GM12878 (cell line): ENCODE measurements around the gene GBGT1. TPM values are rescaled to one million over a fixed set of nuclear protein-coding genes. Genes with fewer than 3 reads are reported as not detected.
"Not testable (repeated sequence)": the region's sequence is repeated elsewhere in the genome, so short reads cannot be mapped to it uniquely, and the experiment has no call there.

Experiments used
- ATAC-seq: fragments of 200-7000 bp; cut with Tn5 transposase; 3 replicates; pipeline ENCODE4 v1.9.1; 2020; ENCODE audit warnings: mild to moderate bottlenecking, moderate library complexity
- BruUV-seq: library from RNA; stranded (reverse); fragments of 400-500 nt; replicated peaks from 2 replicates; lab custom pipeline; 2021; lab: Mats Ljungman, UMichigan
- CTCF ChIA-PET: fragments of 300-600 bp; sonication (Branson Sonifier 250); formaldehyde crosslinking; extraction: SDS; loops from one replicate; lab custom pipeline; 2021; ENCODE audit warnings: inconsistent platforms; lab: Yijun Ruan, JAX
- POLR2A ChIA-PET: fragments of 350-600 bp; formaldehyde crosslinking; extraction: SDS; loops from one replicate; lab custom pipeline; 2021; ENCODE audit warnings: inconsistent platforms; lab: Charles Lee
- RAD21 ChIA-PET: fragments of 300-600 bp; sonication (Branson Sonifier 250); formaldehyde crosslinking; loops from one replicate; lab custom pipeline; 2023; ENCODE audit warnings: antibody characterized with exemption; ENCODE audit not compliant: unreplicated experiment; lab: Charles Lee
- SMC1A ChIA-PET: fragments of 300-600 bp; sonication (Branson Sonifier 250); formaldehyde crosslinking; loops from one replicate; lab custom pipeline; 2023; ENCODE audit not compliant: unreplicated experiment, uncharacterized antibody; lab: Charles Lee
- DNase-seq: peaks from one replicate; pipeline ENCODE4 v3.0.0-alpha.2; 2011; ENCODE audit warnings: low read depth, low spot score
- FAIRE-seq: peaks from 3 replicates; lab custom pipeline; 2011; peaks lifted over from hg19 to GRCh38; lab: Jason Lieb, UNC
- H2AFZ ChIP-seq: 2 replicates; pipeline ENCODE4 v1.6.0; 2011; ENCODE audit warnings: low read depth, low read length, control low read depth; ENCODE audit not compliant: control insufficient read depth
- H3K27ac ChIP-seq: 2 replicates; pipeline ENCODE4 v1.5.1; 2011; ENCODE audit warnings: control low read depth; ENCODE audit not compliant: control insufficient read depth, insufficient read depth
- H3K27me3 ChIP-seq, 2 experiments: replicated peaks in 1 of 2; 2 replicates each; pipeline versions ENCODE4 v1.6.0 to v1.6.1; 2011; ENCODE audit warnings: low read length in 1 of 2; ENCODE audit not compliant: control insufficient read depth in 2 of 2, insufficient read depth in 2 of 2
- H3K36me3 ChIP-seq, 2 experiments: 2 replicates each; pipeline ENCODE4 v1.5.1; 2011; ENCODE audit warnings: low read length in 1 of 2; ENCODE audit not compliant: control insufficient read depth in 2 of 2, insufficient read depth in 2 of 2
- H3K4me1 ChIP-seq: 2 replicates; pipeline ENCODE4 v1.6.1; 2011; ENCODE audit warnings: mild to moderate bottlenecking, low read length, moderate library complexity, mixed read lengths; ENCODE audit not compliant: control insufficient read depth, insufficient read depth
- H3K4me2 ChIP-seq: 2 replicates; pipeline ENCODE4 v1.6.0; 2011; ENCODE audit warnings: control low read depth; ENCODE audit not compliant: control insufficient read depth, insufficient read depth
- H3K4me3 ChIP-seq: fragments of 200-600 bp; sonication (generic); 2 replicates; pipeline ENCODE4 v1.5.1; 2016
- H3K79me2 ChIP-seq: 2 replicates; pipeline ENCODE4 v1.6.0; 2011; ENCODE audit warnings: low read length; ENCODE audit not compliant: control insufficient read depth, insufficient read depth
- H3K9ac ChIP-seq: 2 replicates; pipeline ENCODE4 v1.8.0; 2011; ENCODE audit warnings: low read length, control low read depth, mixed read lengths; ENCODE audit not compliant: control insufficient read depth, insufficient read depth
- H3K9me3 ChIP-seq: replicated peaks from 3 replicates; pipeline ENCODE4 v1.5.1; 2011; ENCODE audit warnings: mild to moderate bottlenecking, low read length; ENCODE audit not compliant: control insufficient read depth, insufficient read depth
- H4K20me1 ChIP-seq: 2 replicates; pipeline ENCODE4 v1.6.0; 2011; ENCODE audit not compliant: control insufficient read depth, insufficient read depth
- LARP7 ChIP-seq: fragments of 450-650 bp; IDR thresholded peaks from 2 replicates; pipeline ENCODE4 v1.6.1; 2017; ENCODE audit warnings: mild to moderate bottlenecking
- POLR2A ChIP-seq: IDR thresholded peaks from 2 replicates; pipeline ENCODE4 v1.6.1; 2011; ENCODE audit warnings: low read depth, mild to moderate bottlenecking, low read length
- SREBF1 ChIP-seq: IDR thresholded peaks from 2 replicates; pipeline ENCODE4 v1.6.1; 2012; ENCODE audit warnings: mild to moderate bottlenecking, low read length
- ZNF622 ChIP-seq: fragments of 450-650 bp; IDR thresholded peaks from 2 replicates; pipeline ENCODE4 v1.6.1; 2017; ENCODE audit warnings: mild to moderate bottlenecking, inconsistent platforms
- WGBS: methylation state at CpG from one replicate; pipeline ENCODE4 v1.1.6; 2016; ENCODE audit warnings: low lambda C conversion rate; ENCODE audit not compliant: insufficient replicate concordance, insufficient coverage; ENCODE audit errors: missing lambda C conversion rate; 5-methylcytosine and 5-hydroxymethylcytosine counted together
- in situ Hi-C: fragments of 300-500 bp; cut with MboI; formaldehyde crosslinking; loops from 9 replicates; pipeline ENCODE4 v1.14.3; 2018; ENCODE audit warnings: mixed read lengths
- intact Hi-C: fragments of 100-400 bp; cut with micrococcal nuclease; formaldehyde crosslinking; loops from one replicate; pipeline ENCODE4 v1.14.2; 2022; ENCODE audit not compliant: unreplicated experiment
- polyA plus RNA-seq, 11 experiments: library from polyadenylated mRNA; depleted of rRNA in 4 of 11; unstranded in 6 of 11; stranded (reverse) in 5 of 11; fragments of >200 nt; fragmentation: Nextera tagmentation in 4 of 11; fragmentation: Illumina TruSeq in 1 of 11; extraction: Ambion mirVana in 4 of 11; extraction: Trizol in 1 of 11; gene quantifications; 1 replicate in 1 of 11; 2 replicates in 10 of 11; pipeline versions ENCODE4 v1.2.1 to v1.2.3, GENCODE V29; 2011 to 2016; ENCODE audit warnings: inconsistent platforms in 2 of 11, missing spikeins in 2 of 11, low read depth in 1 of 11
- total RNA-seq, 4 experiments: library from RNA; depleted of rRNA in 3 of 4; stranded (reverse); fragments of >200 nt in 3 of 4; fragmentation: Illumina TruSeq in 1 of 4; extraction: Trizol in 1 of 4; gene quantifications; 2 replicates each; pipeline versions ENCODE4 v1.2.1 to v1.2.3, GENCODE V29; 2013 to 2021
- TF ChIP-seq, protein P1 (sequence below): fragments of 150-350 bp; IDR thresholded peaks from 2 replicates; pipeline ENCODE4 v1.6.1; 2014; ENCODE audit warnings: mild to moderate bottlenecking, low read depth, low read length
- TF ChIP-seq, protein P2 (sequence below): IDR thresholded peaks from 2 replicates; pipeline ENCODE4 v1.6.1; 2011; ENCODE audit warnings: mild to moderate bottlenecking, low read depth, low read length, moderate library complexity; ENCODE audit not compliant: insufficient replicate concordance
- TF ChIP-seq, protein P3 (sequence below): fragments of 450-650 bp; IDR thresholded peaks from 2 replicates; pipeline ENCODE4 v1.6.1; 2017; ENCODE audit warnings: borderline replicate concordance

GBGT1 gene
- total and polyA plus RNA-seq, 10 of the 15 experiments (the other 5 are each of a cell fraction or from before 2014, with no cell fraction given): 0.08 to 1.9 (median 0.49) TPM

DNA sequence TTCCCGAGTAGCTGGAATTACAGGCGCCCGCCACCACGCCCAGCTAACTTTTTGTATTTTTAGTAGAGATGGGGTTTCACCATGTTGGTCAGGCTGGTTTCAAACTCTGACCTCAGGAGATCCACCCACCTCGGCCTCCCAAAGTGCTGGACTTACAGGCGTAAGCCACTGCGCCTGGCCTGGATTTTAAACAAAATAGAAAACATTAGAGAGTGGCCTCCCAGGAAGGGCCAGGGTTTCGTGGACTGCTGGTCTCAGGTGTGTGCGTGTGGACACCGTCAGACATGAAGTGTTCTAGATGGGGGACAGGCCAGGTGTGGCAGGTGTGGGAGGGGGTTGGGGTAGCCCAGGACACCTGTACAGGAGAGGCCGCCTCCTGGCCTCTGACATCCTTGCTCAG is 7.0 kb upstream of the GBGT1 start (continued):
- TF ChIP-seq, protein P1, sequence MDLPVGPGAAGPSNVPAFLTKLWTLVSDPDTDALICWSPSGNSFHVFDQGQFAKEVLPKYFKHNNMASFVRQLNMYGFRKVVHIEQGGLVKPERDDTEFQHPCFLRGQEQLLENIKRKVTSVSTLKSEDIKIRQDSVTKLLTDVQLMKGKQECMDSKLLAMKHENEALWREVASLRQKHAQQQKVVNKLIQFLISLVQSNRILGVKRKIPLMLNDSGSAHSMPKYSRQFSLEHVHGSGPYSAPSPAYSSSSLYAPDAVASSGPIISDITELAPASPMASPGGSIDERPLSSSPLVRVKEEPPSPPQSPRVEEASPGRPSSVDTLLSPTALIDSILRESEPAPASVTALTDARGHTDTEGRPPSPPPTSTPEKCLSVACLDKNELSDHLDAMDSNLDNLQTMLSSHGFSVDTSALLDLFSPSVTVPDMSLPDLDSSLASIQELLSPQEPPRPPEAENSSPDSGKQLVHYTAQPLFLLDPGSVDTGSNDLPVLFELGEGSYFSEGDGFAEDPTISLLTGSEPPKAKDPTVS: no peak
- TF ChIP-seq, protein P2, sequence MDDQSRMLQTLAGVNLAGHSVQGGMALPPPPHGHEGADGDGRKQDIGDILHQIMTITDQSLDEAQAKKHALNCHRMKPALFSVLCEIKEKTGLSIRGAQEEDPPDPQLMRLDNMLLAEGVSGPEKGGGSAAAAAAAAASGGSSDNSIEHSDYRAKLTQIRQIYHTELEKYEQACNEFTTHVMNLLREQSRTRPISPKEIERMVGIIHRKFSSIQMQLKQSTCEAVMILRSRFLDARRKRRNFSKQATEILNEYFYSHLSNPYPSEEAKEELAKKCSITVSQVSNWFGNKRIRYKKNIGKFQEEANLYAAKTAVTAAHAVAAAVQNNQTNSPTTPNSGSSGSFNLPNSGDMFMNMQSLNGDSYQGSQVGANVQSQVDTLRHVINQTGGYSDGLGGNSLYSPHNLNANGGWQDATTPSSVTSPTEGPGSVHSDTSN: no peak
- no peak for TF ChIP-seq SREBF1
- TF ChIP-seq LARP7: no peak
- no peak for TF ChIP-seq ZNF622
- no peak for TF ChIP-seq POLR2A
- TF ChIP-seq, protein P3, sequence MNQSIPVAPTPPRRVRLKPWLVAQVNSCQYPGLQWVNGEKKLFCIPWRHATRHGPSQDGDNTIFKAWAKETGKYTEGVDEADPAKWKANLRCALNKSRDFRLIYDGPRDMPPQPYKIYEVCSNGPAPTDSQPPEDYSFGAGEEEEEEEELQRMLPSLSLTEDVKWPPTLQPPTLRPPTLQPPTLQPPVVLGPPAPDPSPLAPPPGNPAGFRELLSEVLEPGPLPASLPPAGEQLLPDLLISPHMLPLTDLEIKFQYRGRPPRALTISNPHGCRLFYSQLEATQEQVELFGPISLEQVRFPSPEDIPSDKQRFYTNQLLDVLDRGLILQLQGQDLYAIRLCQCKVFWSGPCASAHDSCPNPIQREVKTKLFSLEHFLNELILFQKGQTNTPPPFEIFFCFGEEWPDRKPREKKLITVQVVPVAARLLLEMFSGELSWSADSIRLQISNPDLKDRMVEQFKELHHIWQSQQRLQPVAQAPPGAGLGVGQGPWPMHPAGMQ: no peak

DNA sequence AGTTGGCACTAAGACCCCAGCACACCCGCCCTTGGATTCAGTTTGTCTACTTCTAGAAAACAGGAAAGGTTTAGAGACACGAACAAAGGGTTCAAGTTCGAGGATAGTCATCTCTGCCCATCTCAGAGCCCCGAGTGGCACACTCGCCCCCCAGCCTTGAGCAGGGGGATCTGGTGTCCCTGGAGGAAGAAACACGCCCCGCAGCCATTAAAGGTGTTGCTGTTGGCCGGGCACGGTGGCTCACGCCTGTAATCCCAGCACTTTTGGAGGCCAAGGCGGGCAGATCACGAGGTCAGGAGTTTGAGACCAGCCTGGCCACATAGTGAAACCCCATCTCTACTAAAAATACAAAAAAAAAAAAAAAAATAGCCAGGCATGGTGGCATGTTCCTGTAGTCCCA is 6.0 kb upstream of the GBGT1 start:
- DNase-seq, FAIRE-seq, H3K4me1 ChIP-seq, H3K27ac ChIP-seq, H3K9ac ChIP-seq, H4K20me1 ChIP-seq, H2AFZ ChIP-seq, H3K79me2 ChIP-seq, H3K9me3 ChIP-seq, intact Hi-C loops, in situ Hi-C loops, ATAC-seq, H3K36me3 ChIP-seq, BruUV-seq, SMC1A ChIA-PET, RAD21 ChIA-PET, H3K4me2 ChIP-seq, H3K4me3 ChIP-seq: not testable (repeated sequence)
- H3K27me3 ChIP-seq: peaks cover 4 to 13% of the 10 kb centered on the region in 2 experiments
- ChIA-PET POLR2A (interaction anchor here (0.7 kb wide), 2 partner anchors 60 to 160 kb away, joined by 4 to 6 read pairs; no protein-coding TSS in a partner anchor), CTCF (interaction anchor here (0.9 kb wide), 1 partner anchor 10 kb away, joined by 5 read pairs; no protein-coding TSS in a partner anchor)
- 39% methylated on average over 11 of the region's 12 CpGs for WGBS
